BLaER1 (cell line): Measurements from ENCODE around the gene DPEP2.
A peak's percentile ranks its signal among the peaks of the same experiment; 100 is the strongest.

Experiments
- H3K27ac ChIP-seq: shearing (Covaris generic); formaldehyde crosslinking; 2 replicates; pipeline ENCODE4 v1.8.1; 2022
- H3K27me3 ChIP-seq: shearing (Covaris generic); formaldehyde crosslinking; 2 replicates; pipeline ENCODE4 v1.8.1; 2022
- H3K36me3 ChIP-seq: shearing (Covaris generic); formaldehyde crosslinking; 2 replicates; pipeline ENCODE4 v1.8.1; 2022
- H3K4me1 ChIP-seq: shearing (Covaris generic); formaldehyde crosslinking; 2 replicates; pipeline ENCODE4 v1.8.1; 2022
- H3K4me2 ChIP-seq: shearing (Covaris generic); formaldehyde crosslinking; 2 replicates; pipeline ENCODE4 v1.8.1; 2022
- H3K4me3 ChIP-seq: shearing (Covaris generic); formaldehyde crosslinking; 2 replicates; pipeline ENCODE4 v1.8.1; 2022
- H3K9ac ChIP-seq: shearing (Covaris generic); formaldehyde crosslinking; 2 replicates; pipeline ENCODE4 v1.8.1; 2022
- H3K9me3 ChIP-seq: shearing (Covaris generic); formaldehyde crosslinking; 2 replicates; pipeline ENCODE4 v1.8.1; 2022
- H4K20me1 ChIP-seq: shearing (Covaris generic); formaldehyde crosslinking; 2 replicates; pipeline ENCODE4 v1.8.1; 2022
- Cebpa-rat ChIP-seq: shearing (Covaris generic); IDR thresholded peaks from 2 replicates; pipeline ENCODE4 v1.8.1; 2022

The DPEP2 gene

DNA sequence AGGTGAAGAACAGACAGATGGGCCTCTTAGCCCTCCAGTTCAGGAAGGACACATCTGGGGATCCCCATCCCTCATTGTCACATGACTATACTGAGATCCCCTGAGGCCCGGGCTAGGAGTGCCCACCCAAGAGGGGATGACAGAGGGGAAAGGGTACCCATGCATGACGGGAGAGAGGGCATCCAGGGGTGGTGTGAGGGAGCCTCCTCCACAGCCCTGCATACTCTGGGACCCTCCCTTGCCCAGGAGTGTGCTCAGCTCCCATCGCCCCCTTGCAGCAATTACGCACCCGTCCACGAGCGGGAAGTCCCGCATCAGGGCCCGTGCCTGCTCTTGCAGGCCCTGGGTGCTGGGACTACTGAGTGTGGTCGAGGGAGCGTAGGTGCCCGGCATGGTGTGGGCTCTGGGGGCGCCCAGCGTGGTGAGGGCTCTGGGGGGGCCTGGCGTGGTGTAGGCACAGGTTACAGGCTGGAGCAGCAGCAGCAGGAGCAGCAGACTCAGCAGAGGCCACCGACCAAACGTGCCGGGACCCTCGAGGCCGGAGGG lies 6.5 kb downstream of the DPEP2 start:
- Histone ChIP-seq H3K4me1 (peaks cover 34% of the 10 kb centered on the region), H3K4me2 (peak overlapping the region; percentile 88), H3K27ac (peak overlapping the region; percentile 79), H3K9ac (no peak overlapping the region), H3K36me3 (no peaks in the 10 kb centered on the region), H4K20me1 (no peaks in the 10 kb centered on the region), H3K27me3 (no peaks in the 10 kb centered on the region), H3K9me3 (peaks cover under 1% of the 10 kb centered on the region; the same call in 1 of the 2 replicates), H3K4me3 (no peak overlapping the region)
- TF ChIP-seq Cebpa-rat, result no peak

DNA sequence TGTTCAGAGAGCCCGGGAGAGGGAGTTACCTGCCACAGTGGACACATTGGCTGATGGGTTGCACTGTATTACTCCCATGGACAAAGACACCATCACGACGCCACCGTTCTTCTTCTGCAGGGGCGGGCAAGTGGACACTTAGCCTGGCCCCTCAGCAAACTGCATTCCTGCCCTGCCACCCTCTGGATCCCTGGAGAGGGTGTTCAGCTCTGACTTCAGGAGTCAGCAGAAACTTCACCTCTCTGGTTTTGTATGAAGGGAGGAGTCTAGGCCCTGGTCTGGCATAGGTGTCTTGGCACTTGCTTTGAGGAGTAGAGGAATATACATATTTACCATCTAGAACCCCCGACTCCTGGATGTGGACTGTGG lies 9.3 kb downstream of the DPEP2 start:
- Histone ChIP-seq H3K27ac (no peak overlapping the region), H3K9ac (no peak overlapping the region), H3K27me3 (no peaks in the 10 kb centered on the region), H3K9me3 (no peaks in the 10 kb centered on the region), H3K4me1 (peaks cover 54% of the 10 kb centered on the region), H3K36me3 (no peaks in the 10 kb centered on the region), H3K4me2 (no peak overlapping the region), H3K4me3 (no peak overlapping the region), H4K20me1 (no peaks in the 10 kb centered on the region)
- no peak for TF ChIP-seq Cebpa-rat

DNA sequence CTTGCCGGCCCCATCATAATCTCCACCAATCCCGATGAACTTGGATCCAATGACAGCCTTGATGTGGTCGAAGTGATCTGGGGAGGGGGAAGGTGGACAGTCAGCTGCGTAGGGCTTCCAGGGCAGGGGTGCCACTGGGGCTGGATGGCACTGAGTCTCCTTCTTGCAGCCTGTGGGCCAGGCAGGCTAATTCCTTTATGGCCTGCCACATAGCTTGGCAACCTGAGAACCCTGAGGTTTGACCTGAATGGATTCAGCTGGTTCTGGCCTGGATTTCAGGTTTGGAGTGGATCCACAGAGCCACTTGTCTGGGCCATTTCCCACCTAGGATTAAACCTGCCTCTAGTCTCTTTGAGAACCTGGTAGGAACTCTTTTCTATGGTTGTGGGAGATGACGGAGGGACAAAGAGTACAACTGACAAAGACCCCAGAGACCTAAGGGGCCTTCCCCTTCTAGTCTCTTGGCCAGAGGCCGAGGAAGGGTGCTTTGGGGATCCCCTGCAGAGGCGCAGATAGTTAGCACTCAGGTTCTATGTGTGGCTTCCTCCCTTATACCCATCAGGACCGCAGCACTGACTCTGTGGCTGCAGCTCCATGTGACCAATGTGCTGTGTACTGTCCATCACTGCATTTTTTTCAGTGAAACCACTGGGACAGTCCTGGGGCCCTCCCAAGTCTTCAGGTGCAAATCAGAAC lies 9.8 kb downstream of the DPEP2 start:
- Histone ChIP-seq H3K9me3 (no peaks in the 10 kb centered on the region), H3K4me2 (no peak overlapping the region), H3K4me1 (peaks cover 54% of the 10 kb centered on the region), H3K36me3 (no peaks in the 10 kb centered on the region), H3K27ac (no peak overlapping the region), H3K9ac (no peak overlapping the region), H3K4me3 (no peak overlapping the region), H4K20me1 (no peaks in the 10 kb centered on the region), H3K27me3 (no peaks in the 10 kb centered on the region)
- TF ChIP-seq Cebpa-rat, result no peak

DNA sequence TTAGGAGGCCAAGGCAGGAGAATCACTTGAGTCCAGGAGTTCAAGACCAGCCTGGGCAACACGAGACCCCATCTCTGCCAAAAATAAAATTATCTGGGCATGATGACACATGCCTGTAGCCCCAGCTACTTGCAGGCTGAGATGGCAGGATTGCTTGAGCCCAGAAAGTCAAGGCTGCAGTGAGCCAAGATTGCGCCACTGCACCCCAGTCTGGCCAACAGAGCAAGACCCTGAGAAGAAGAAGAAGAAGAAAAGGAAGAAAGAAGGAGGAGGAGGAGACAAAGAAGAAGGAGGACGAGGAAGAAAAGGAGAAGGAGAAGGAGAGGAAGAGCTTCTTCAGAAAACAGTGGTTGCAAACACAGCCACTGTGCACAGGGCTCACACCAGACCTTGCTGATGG lies 10.6 kb downstream of the DPEP2 start:
- Histone ChIP-seq H4K20me1 (no peaks in the 10 kb centered on the region), H3K36me3 (no peaks in the 10 kb centered on the region), H3K4me3 (no peak overlapping the region), H3K27me3 (no peaks in the 10 kb centered on the region), H3K4me1 (peaks cover 54% of the 10 kb centered on the region), H3K4me2 (no peak overlapping the region), H3K9ac (no peak overlapping the region), H3K27ac (no peak overlapping the region), H3K9me3 (no peaks in the 10 kb centered on the region)
- no peak for TF ChIP-seq Cebpa-rat

DNA sequence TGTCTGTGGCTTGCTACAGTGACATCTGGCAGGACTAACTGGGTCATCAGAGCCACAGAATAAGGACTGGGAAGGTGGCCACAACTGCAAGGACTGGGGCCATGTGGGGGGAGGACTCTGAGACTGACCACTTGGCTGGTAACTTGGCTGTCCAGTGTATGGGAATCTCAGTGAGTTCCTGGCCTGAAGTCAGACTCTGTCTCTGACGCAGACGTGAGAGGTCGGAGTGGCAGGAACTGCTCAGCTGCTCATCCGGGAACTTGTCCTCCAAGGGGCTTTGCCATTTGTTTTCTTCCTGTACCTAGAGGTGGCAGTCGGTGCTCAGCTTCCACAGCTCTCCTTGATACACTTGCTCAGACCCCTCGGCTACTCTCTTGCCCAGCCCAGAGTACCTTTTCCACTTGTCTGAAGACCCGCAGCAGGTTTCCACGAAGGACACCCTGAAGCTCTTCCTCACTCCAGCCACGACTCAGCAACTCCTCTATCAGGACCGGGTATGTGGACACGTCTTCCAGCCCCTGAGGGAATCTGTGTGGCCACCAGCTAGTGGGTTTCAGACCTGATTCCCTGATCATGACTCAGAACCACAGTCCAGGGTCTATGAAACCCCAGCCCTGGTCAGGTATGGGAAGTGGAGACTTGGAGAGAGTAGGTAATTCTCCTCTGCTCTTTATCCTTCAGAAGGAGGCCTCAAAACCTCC lies 11.7 kb downstream of the DPEP2 start:
- no peaks in the 10 kb centered on the region for H3K27me3 ChIP-seq
- no peaks in the 10 kb centered on the region for H3K9me3 ChIP-seq
- no peaks in the 10 kb centered on the region for H4K20me1 ChIP-seq
- no peaks in the 10 kb centered on the region for H3K36me3 ChIP-seq
- TF ChIP-seq Cebpa-rat, result no peak
- H3K4me2 ChIP-seq, result no peak overlapping the region
- H3K4me1 ChIP-seq, result peaks cover 48% of the 10 kb centered on the region
- no peak overlapping the region for H3K9ac ChIP-seq
- no peak overlapping the region for H3K27ac ChIP-seq
- H3K4me3 ChIP-seq, result no peak overlapping the region

DNA sequence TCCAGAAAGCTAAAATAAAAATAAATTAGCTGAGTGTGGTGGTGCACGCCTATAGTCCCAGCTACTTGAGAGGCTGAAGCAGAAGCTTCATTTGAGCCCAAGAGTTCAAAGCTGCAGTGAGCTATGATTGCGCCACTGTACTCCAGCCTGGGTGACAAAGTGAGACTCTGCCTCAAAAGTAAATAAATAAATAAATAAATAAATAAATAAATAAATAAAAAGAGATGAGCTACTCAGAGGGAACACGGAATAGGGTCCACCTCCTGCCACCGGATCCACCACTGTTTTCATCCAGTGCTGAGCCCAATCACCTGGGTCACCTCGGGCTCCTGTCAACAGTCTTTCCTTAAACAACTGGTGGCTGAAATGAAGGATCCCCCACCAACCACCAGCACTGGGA lies 12.3 kb downstream of the DPEP2 start:
- Histone ChIP-seq H3K9me3 (no peaks in the 10 kb centered on the region), H3K27ac (no peak overlapping the region), H3K4me1 (peaks cover 41% of the 10 kb centered on the region), H3K9ac (no peak overlapping the region), H3K36me3 (no peaks in the 10 kb centered on the region), H4K20me1 (no peaks in the 10 kb centered on the region), H3K27me3 (no peaks in the 10 kb centered on the region), H3K4me3 (no peak overlapping the region), H3K4me2 (no peak overlapping the region)
- TF ChIP-seq Cebpa-rat, result no peak

DNA sequence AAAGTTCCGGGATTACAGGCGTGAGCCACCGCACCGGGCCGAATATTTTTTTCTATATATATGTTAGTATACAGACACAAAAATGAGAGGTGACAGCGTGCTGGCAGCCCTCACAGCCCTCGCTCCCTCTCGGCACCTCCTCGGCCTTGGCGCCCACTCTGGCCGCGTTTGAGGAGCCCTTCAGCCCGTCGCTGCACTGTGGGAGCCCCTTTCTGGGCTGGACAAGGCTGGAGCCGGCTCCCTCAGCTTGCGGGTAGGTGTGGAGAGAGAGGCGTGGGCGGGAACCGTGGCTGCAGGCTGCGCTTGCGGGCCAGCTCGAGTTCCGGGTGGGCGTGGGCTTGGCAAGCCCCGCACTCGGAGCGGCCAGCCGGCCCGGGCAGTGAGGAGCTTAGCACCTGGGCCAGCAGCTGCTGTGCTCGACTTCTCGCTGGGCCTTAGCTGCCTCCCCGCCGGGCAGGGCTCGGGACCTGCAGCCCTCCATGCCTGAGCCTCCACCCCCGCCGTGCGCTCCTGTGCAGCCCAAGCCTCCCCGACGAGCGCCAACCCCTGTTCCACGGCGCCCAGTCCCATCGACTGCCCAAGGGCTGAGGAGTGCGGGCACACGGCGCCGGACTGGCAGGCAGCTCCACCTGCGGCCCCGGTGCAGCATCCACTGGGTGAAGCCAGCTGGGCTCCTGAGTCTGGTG lies 17.1 kb downstream of the DPEP2 start:
- Histone ChIP-seq H3K9me3 (no peaks in the 10 kb centered on the region), H4K20me1 (no peaks in the 10 kb centered on the region), H3K27me3 (no peaks in the 10 kb centered on the region), H3K4me2 (no peak overlapping the region), H3K9ac (no peak overlapping the region), H3K4me1 (peaks cover 37% of the 10 kb centered on the region), H3K4me3 (no peak overlapping the region), H3K27ac (no peak overlapping the region), H3K36me3 (no peaks in the 10 kb centered on the region)
- TF ChIP-seq Cebpa-rat, result no peak

DNA sequence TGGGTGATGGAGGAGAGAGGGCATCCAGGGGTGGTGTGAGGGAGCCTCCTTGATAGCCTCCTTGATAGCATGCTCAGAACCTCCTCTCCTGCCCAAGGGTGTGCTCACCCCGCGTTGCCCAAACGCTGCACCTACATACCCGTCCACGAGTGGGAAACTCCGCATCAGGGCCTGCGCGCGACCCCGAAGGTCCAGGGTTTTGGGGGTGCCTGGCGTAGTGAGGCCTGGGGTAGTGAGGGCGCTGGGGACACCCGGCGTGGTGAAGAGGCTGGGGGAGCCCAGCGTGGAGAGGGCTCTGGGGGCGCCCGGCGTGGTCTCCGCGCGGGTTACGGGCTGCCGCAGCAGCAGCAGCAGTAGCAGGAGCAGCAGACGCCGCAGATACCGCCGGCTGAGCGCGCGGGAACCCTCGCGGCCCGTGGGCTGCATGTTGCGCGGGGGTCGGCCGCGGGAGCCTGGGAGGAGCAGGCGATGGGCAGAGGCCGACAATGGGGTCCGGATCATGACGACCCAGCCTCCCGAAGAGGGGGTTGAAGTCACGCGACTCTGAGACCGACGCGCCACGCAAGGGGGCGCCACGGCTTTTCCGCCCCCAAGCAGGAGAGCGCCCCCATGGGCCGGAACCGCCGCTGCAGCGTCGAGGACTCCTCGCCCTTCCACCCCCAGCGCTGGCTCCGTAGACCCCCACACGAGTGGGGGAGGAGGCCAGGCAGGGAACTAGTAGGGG lies 19.2 kb downstream of the DPEP2 start, which contains the start of gene DPEP3:
Gene DPEP3, minus strand, starts transcription at position 545 of the 724 bp plus-strand sequence. Its CDS starts 119 bp downstream, at position 426.
- Histone ChIP-seq H3K4me3 (no peak within 1 kb of the TSS), H3K4me1 (peaks cover 26% of the 10 kb centered on the region), H3K4me2 (no peak within 1 kb of the TSS), H3K9me3 (no peaks in the 10 kb centered on the region), H3K27ac (no peak within 1 kb of the TSS), H4K20me1 (no peaks in the 10 kb centered on the region), H3K27me3 (no peaks in the 10 kb centered on the region), H3K9ac (no peak within 1 kb of the TSS), H3K36me3 (no peaks in the 10 kb centered on the region)
- no peak for TF ChIP-seq Cebpa-rat

DNA sequence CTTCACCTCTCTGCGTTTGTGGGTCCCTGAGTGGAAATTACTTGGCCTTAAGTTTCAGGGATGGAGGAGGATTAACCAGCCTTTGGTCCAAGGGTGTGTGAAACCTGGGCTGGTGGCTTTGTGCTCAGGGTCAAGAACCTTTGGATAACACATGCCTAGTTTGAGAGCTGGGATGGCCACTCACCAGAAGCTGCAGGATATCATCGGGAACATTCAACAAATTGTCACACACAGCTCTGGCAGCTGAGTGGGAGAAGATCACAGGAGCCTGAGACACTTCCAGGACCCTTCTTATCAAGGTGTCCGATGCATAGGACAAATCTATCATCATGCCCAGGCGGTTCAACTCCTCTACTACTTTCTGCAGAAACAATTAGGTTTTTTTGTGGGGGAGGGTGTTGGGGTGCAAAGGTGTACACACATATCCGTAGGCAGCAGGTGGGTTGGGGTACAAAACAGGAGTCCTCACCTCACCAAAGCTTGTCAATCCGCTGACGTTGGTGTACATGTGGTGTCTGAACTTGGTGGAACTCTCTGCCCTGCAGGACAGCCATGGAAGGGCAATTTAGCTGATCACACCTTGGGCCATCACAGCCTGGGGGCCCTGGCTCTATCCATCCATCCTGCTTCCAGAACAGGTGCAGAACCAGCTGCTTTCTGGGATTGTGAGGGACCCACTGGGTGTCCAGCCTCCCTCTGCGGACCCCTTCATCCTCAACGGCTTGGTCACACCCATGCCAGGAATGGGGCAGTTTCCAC lies 21.6 kb downstream of the DPEP2 start:
- H3K36me3 ChIP-seq, result no peaks in the 10 kb centered on the region
- H3K9ac ChIP-seq, result no peak overlapping the region
- no peak overlapping the region for H3K27ac ChIP-seq
- TF ChIP-seq Cebpa-rat, result no peak
- H3K9me3 ChIP-seq, result no peaks in the 10 kb centered on the region
- peaks cover 8% of the 10 kb centered on the region; the same call in 1 of the 2 replicates for H3K4me1 ChIP-seq
- H4K20me1 ChIP-seq, result no peaks in the 10 kb centered on the region
- H3K4me3 ChIP-seq, result no peak overlapping the region
- no peaks in the 10 kb centered on the region for H3K27me3 ChIP-seq
- H3K4me2 ChIP-seq, result no peak overlapping the region
